Ishikawa (cell line): ENCODE data around the gene TSPAN11.

Experiments
- CEBPB ChIP-seq: IDR thresholded peaks from 2 replicates; pipeline ENCODE4 v1.6.1; 2012
- CREB1 ChIP-seq: IDR thresholded peaks from 2 replicates; pipeline ENCODE4 v1.6.1; 2012; ENCODE audit warnings: low read depth
- EGR1 ChIP-seq: IDR thresholded peaks from 2 replicates; pipeline ENCODE4 v1.6.1; 2012
- EP300 ChIP-seq: IDR thresholded peaks from 2 replicates; pipeline ENCODE4 v1.6.1; 2012; ENCODE audit warnings: borderline replicate concordance
- FOXM1 ChIP-seq: IDR thresholded peaks from 2 replicates; pipeline ENCODE4 v1.6.1; 2012; ENCODE audit warnings: low read depth, borderline replicate concordance
- NFIC ChIP-seq: IDR thresholded peaks from 2 replicates; pipeline ENCODE4 v1.6.1; 2012
- RAD21 ChIP-seq: IDR thresholded peaks from 2 replicates; pipeline ENCODE4 v1.6.1; 2012; ENCODE audit warnings: low read depth
- TAF1 ChIP-seq: IDR thresholded peaks from 2 replicates; pipeline ENCODE4 v1.6.1; 2012; ENCODE audit warnings: low read depth, mild to moderate bottlenecking
- TCF12 ChIP-seq: IDR thresholded peaks from 2 replicates; pipeline ENCODE4 v1.6.1; 2012; ENCODE audit warnings: low read depth
- TEAD4 ChIP-seq: IDR thresholded peaks from 2 replicates; pipeline ENCODE4 v1.6.1; 2012
- YY1 ChIP-seq: IDR thresholded peaks from 2 replicates; pipeline ENCODE4 v1.6.1; 2012; ENCODE audit warnings: low read depth
- ZBTB7A ChIP-seq: IDR thresholded peaks from 2 replicates; pipeline ENCODE4 v1.6.1; 2012; ENCODE audit warnings: low read depth
- TF ChIP-seq, protein P1 (sequence below): IDR thresholded peaks from 2 replicates; pipeline ENCODE4 v1.6.1; 2012
- TF ChIP-seq, protein P2 (sequence below): IDR thresholded peaks from 2 replicates; pipeline ENCODE4 v1.6.1; 2012; ENCODE audit warnings: low read depth, mild to moderate bottlenecking
- TF ChIP-seq, protein P3 (sequence below): IDR thresholded peaks from 2 replicates; pipeline ENCODE4 v1.6.1; 2012

Gene TSPAN11

DNA sequence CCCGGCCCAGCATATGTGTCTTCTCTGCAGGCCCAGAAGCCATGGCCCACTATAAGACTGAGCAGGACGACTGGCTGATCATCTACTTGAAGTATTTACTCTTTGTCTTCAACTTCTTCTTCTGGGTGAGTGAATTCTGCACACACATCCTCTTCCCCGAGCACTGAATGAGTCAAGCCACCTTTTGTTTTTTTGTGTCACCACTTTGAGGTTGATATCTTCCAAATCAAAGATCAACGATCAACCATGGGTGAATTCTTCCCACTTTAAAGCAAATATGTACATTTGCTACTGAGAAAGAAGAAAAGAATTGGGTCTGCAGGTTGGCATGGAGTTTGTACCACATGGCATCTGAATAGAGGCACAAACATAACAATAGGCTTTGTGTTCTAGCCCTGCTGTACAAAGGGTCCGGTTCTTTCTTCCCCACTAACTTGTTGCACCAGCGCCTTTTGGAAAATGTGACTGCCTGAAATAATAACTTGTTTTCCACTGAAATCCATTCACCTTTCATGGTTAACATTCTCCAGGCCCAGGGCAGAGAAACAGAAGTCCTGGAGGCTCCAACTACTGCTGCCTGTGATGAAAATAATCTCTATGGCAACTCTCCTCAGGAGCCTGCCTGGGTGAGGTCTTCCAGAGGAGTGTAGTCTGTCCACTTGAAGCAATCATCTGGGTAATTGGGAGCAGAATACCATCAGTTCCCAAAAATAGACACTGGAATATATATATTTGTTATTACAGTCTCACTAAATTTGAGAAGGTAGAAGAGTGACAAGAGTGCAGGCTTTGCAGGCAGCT, 27.6 kb downstream of the TSPAN11 start:
- TF ChIP-seq ZBTB7A (no peak), TEAD4 (no peak), EP300 (no peak), EGR1 (no peak), TAF1 (no peak), RAD21 (no peak), CREB1 (no peak), TCF12 (no peak), YY1 (no peak), CEBPB (no peak), FOXM1 (no peak), NFIC (no peak)
- TF ChIP-seq, protein P1, sequence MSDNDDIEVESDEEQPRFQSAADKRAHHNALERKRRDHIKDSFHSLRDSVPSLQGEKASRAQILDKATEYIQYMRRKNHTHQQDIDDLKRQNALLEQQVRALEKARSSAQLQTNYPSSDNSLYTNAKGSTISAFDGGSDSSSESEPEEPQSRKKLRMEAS, result no peak
- TF ChIP-seq, protein P2, sequence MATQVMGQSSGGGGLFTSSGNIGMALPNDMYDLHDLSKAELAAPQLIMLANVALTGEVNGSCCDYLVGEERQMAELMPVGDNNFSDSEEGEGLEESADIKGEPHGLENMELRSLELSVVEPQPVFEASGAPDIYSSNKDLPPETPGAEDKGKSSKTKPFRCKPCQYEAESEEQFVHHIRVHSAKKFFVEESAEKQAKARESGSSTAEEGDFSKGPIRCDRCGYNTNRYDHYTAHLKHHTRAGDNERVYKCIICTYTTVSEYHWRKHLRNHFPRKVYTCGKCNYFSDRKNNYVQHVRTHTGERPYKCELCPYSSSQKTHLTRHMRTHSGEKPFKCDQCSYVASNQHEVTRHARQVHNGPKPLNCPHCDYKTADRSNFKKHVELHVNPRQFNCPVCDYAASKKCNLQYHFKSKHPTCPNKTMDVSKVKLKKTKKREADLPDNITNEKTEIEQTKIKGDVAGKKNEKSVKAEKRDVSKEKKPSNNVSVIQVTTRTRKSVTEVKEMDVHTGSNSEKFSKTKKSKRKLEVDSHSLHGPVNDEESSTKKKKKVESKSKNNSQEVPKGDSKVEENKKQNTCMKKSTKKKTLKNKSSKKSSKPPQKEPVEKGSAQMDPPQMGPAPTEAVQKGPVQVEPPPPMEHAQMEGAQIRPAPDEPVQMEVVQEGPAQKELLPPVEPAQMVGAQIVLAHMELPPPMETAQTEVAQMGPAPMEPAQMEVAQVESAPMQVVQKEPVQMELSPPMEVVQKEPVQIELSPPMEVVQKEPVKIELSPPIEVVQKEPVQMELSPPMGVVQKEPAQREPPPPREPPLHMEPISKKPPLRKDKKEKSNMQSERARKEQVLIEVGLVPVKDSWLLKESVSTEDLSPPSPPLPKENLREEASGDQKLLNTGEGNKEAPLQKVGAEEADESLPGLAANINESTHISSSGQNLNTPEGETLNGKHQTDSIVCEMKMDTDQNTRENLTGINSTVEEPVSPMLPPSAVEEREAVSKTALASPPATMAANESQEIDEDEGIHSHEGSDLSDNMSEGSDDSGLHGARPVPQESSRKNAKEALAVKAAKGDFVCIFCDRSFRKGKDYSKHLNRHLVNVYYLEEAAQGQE, result no peak
- TF ChIP-seq, protein P3, sequence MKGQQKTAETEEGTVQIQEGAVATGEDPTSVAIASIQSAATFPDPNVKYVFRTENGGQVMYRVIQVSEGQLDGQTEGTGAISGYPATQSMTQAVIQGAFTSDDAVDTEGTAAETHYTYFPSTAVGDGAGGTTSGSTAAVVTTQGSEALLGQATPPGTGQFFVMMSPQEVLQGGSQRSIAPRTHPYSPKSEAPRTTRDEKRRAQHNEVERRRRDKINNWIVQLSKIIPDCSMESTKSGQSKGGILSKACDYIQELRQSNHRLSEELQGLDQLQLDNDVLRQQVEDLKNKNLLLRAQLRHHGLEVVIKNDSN, result no peak

- TF ChIP-seq FOXM1 (no peak), YY1 (no peak), NFIC (no peak), RAD21 (no peak), EP300 (no peak), TCF12 (no peak), EGR1 (no peak), ZBTB7A (no peak), TAF1 (no peak), CEBPB (no peak), TEAD4 (no peak), CREB1 (no peak)
- TF ChIP-seq, protein P3, result no peak
- TF ChIP-seq, protein P2, result no peak
- TF ChIP-seq, protein P1, result no peak
These were observed 28.7 kb downstream of the TSPAN11 start for GRCh38 chr12:30955214-30955613.

- no peak for TF ChIP-seq EGR1
- TF ChIP-seq ZBTB7A, result no peak
- no peak for TF ChIP-seq EP300
- TF ChIP-seq YY1, result no peak
- TF ChIP-seq, protein P3, result no peak
- TF ChIP-seq CREB1, result no peak
- TF ChIP-seq, protein P2, result no peak
- no peak for TF ChIP-seq CEBPB
- no peak for TF ChIP-seq TEAD4
- no peak for TF ChIP-seq RAD21
- TF ChIP-seq TAF1, result no peak
- no peak for TF ChIP-seq NFIC
- TF ChIP-seq TCF12, result no peak
- TF ChIP-seq, protein P1, result no peak
- TF ChIP-seq FOXM1, result no peak
These were observed 32.7 kb downstream of the TSPAN11 start for GRCh38 chr12:30959110-30959710.
